ENCODE results near the gene NOX3. TPM values are rescaled to one million over a fixed set of nuclear protein-coding genes. Genes with fewer than 3 reads are reported as not detected.

Gene NOX3
- total and polyA plus RNA-seq, 10 of the 15 experiments (the other 5 are each of a cell fraction or from before 2014, with no cell fraction given): not detected

GRCh38 chr6:155454008-155454407 lies 1.6 kb downstream of the NOX3 start:
- Histone ChIP-seq H3K4me2 (ENCODE audit: control insufficient read depth, insufficient read depth) (no peak overlapping the region), H3K36me3 (ENCODE audit: control insufficient read depth in 2 of 2, insufficient read depth in 2 of 2, low read length in 1 of 2) (no peaks in the 10 kb centered on the region), H3K27me3 (replicated peaks in 1 of 2; ENCODE audit: control insufficient read depth in 2 of 2, insufficient read depth in 2 of 2, low read length in 1 of 2) (no peaks in the 10 kb centered on the region), H3K27ac (ENCODE audit: control insufficient read depth, insufficient read depth) (no peak overlapping the region), H3K79me2 (ENCODE audit: control insufficient read depth, insufficient read depth, low read length) (no peaks in the 10 kb centered on the region), H2AFZ (ENCODE audit: control insufficient read depth, low read depth, low read length) (no peak overlapping the region), H3K4me3 (no peak overlapping the region), H3K9ac (ENCODE audit: control insufficient read depth, insufficient read depth, low read length) (no peak overlapping the region), H3K4me1 (ENCODE audit: control insufficient read depth, insufficient read depth, low read length) (no peaks in the 10 kb centered on the region), H3K9me3 (replicated peaks; ENCODE audit: control insufficient read depth, insufficient read depth, low read length) (no peaks in the 10 kb centered on the region), H4K20me1 (ENCODE audit: control insufficient read depth, insufficient read depth) (no peaks in the 10 kb centered on the region)
- RAD21 ChIA-PET (ENCODE audit: unreplicated experiment): no interaction called here
- no peak for FAIRE-seq
- no TSS peak for BruUV-seq (replicated peaks)
- no peak for ATAC-seq
- intact Hi-C loops (cut with micrococcal nuclease; ENCODE audit: unreplicated experiment) (no loop called here), in situ Hi-C loops (cut with MboI) (no loop called here)
- SMC1A ChIA-PET (ENCODE audit: uncharacterized antibody, unreplicated experiment): no interaction called here
- TF ChIP-seq SPI1 (IDR thresholded peaks at IDR 0.05; ENCODE audit: borderline replicate concordance, insufficient read depth, low read depth, low read length): 0 out of 2 replicates have a peak, but pooled peaks have one; percentile 15
- no peak for TF ChIP-seq FOXK2 (IDR thresholded peaks at IDR 0.05)
- 42% methylated on average over 1 of the region's 1 CpG for WGBS (ENCODE audit: insufficient coverage, insufficient replicate concordance, low lambda C conversion rate, missing lambda C conversion rate)
- CTCF ChIA-PET: no interaction called here
- POLR2A ChIA-PET: no interaction called here
- DNase-seq (ENCODE audit: low read depth, low spot score): no peak

- in situ Hi-C loops (cut with MboI) (no loop called here), intact Hi-C loops (cut with micrococcal nuclease; ENCODE audit: unreplicated experiment) (no loop called here)
- no peaks in the 10 kb centered on the region for H3K36me3 ChIP-seq (ENCODE audit: control insufficient read depth in 2 of 2, insufficient read depth in 2 of 2, low read length in 1 of 2)
- no peak for ATAC-seq
- no peak for FAIRE-seq
- no TSS peak for BruUV-seq (replicated peaks)
- WGBS (ENCODE audit: insufficient coverage, insufficient replicate concordance, low lambda C conversion rate, missing lambda C conversion rate): 39% methylated on average over 3 of the region's 3 CpGs
- H3K4me1 ChIP-seq (ENCODE audit: control insufficient read depth, insufficient read depth, low read length): no peaks in the 10 kb centered on the region
- H4K20me1 ChIP-seq (ENCODE audit: control insufficient read depth, insufficient read depth): no peaks in the 10 kb centered on the region
- ChIA-PET SMC1A (ENCODE audit: uncharacterized antibody, unreplicated experiment) (interaction anchor here (0.9 to 2.6 kb wide), 2 partner anchors 10 to 42 kb away, joined by 4 to 7 read pairs; no protein-coding TSS in a partner anchor), CTCF (no interaction called here), POLR2A (no interaction called here), RAD21 (ENCODE audit: unreplicated experiment) (no interaction called here)
- H2AFZ ChIP-seq (ENCODE audit: control insufficient read depth, low read depth, low read length): no peak overlapping the region
- no peak overlapping the region for H3K9ac ChIP-seq (ENCODE audit: control insufficient read depth, insufficient read depth, low read length)
- no peak for TF ChIP-seq SPI1 (IDR thresholded peaks at IDR 0.05; ENCODE audit: borderline replicate concordance, insufficient read depth, low read depth, low read length)
- TF ChIP-seq RCOR1 (conservative IDR thresholded peaks at IDR 0.05; ENCODE audit: low read depth, low read length): no peak
- no peak for TF ChIP-seq BCL11A (IDR thresholded peaks at IDR 0.05; ENCODE audit: low read depth, low read length)
- no peak for TF ChIP-seq BCL3 (IDR thresholded peaks at IDR 0.05; ENCODE audit: borderline replicate concordance, insufficient read depth, low read depth, low read length, poor library complexity, severe bottlenecking)
- no peak for TF ChIP-seq RBBP5 (conservative IDR thresholded peaks at IDR 0.05)
- TF ChIP-seq HDGF (IDR thresholded peaks at IDR 0.05): no peak
- TF ChIP-seq SP1 (IDR thresholded peaks at IDR 0.05; ENCODE audit: low read depth, low read length): no peak
- no peak for TF ChIP-seq ATF7 (IDR thresholded peaks at IDR 0.05; ENCODE audit: low read depth)
- no peak for TF ChIP-seq NFXL1 (IDR thresholded peaks at IDR 0.05; ENCODE audit: borderline replicate concordance)
- no peak for TF ChIP-seq TCF12 (IDR thresholded peaks at IDR 0.05; ENCODE audit: low read depth, low read length)
- no peak for TF ChIP-seq CBX5 (IDR thresholded peaks at IDR 0.05; ENCODE audit: low read depth)
- TF ChIP-seq NFIC (IDR thresholded peaks at IDR 0.05; ENCODE audit: low read depth, low read length): no peak
- no peak for TF ChIP-seq NFYB (IDR thresholded peaks at IDR 0.05; ENCODE audit: insufficient read depth, low read depth, low read length)
- TF ChIP-seq RB1 (IDR thresholded peaks at IDR 0.05; ENCODE audit: borderline replicate concordance): no peak
- no peak for TF ChIP-seq POU2F2 (IDR thresholded peaks at IDR 0.05; ENCODE audit: borderline replicate concordance, low read depth, low read length)
- TF ChIP-seq NR2F1 (conservative IDR thresholded peaks at IDR 0.05): no peak
- no peak for TF ChIP-seq JUNB (IDR thresholded peaks at IDR 0.05)
- no peak for DNase-seq (ENCODE audit: low read depth, low spot score)
- no peak overlapping the region for H3K27ac ChIP-seq (ENCODE audit: control insufficient read depth, insufficient read depth)
- no peak overlapping the region for H3K4me2 ChIP-seq (ENCODE audit: control insufficient read depth, insufficient read depth)
- H3K79me2 ChIP-seq (ENCODE audit: control insufficient read depth, insufficient read depth, low read length): no peaks in the 10 kb centered on the region
- H3K9me3 ChIP-seq (replicated peaks; ENCODE audit: control insufficient read depth, insufficient read depth, low read length): no peaks in the 10 kb centered on the region
- H3K27me3 ChIP-seq (replicated peaks in 1 of 2; ENCODE audit: control insufficient read depth in 2 of 2, insufficient read depth in 2 of 2, low read length in 1 of 2): no peaks in the 10 kb centered on the region
- H3K4me3 ChIP-seq: no peak overlapping the region
Observed at GRCh38 chr6:155452576-155452975, 3.1 kb downstream of the NOX3 start.
